ENCODE data around the gene ZIC4.

The ZIC4 gene

GRCh38 chr3:147418371-147418781 is 12.0 kb upstream of the ZIC4 start:
- no peak for DNase-seq (ENCODE audit: low read depth in 2 of 2)

- DNase-seq (ENCODE audit: low read depth in 2 of 2) = no peak
Observed at GRCh38 chr3:147417551-147418295, 11.4 kb upstream of the ZIC4 start.

- DNase-seq (ENCODE audit: low read depth in 2 of 2) = no peak
Observed at GRCh38 chr3:147416931-147417330, 10.6 kb upstream of the ZIC4 start.

- no peak for DNase-seq (ENCODE audit: low read depth in 2 of 2)
Observed at GRCh38 chr3:147415874-147416273, 9.5 kb upstream of the ZIC4 start.

- DNase-seq (ENCODE audit: low read depth in 2 of 2) = no peak
Observed at GRCh38 chr3:147415286-147415685, 8.9 kb upstream of the ZIC4 start.

- DNase-seq (ENCODE audit: low read depth in 2 of 2) = no peak
Observed at GRCh38 chr3:147414390-147415138, 8.2 kb upstream of the ZIC4 start.

GRCh38 chr3:147413686-147414389 is 7.5 kb upstream of the ZIC4 start:
- no peak for DNase-seq (ENCODE audit: low read depth in 2 of 2)

- DNase-seq (ENCODE audit: low read depth in 2 of 2) = no peak
Observed at GRCh38 chr3:147412917-147413685, 6.8 kb upstream of the ZIC4 start.

- DNase-seq (ENCODE audit: low read depth in 2 of 2) = no peak
Observed at GRCh38 chr3:147412261-147412916, 6.0 kb upstream of the ZIC4 start.

GRCh38 chr3:147411815-147412241 is 5.5 kb upstream of the ZIC4 start:
- DNase-seq (ENCODE audit: low read depth in 2 of 2) = no peak

GRCh38 chr3:147411238-147411814 is 5.0 kb upstream of the ZIC4 start:
- no peak for DNase-seq (ENCODE audit: low read depth in 2 of 2)

GRCh38 chr3:147410526-147411237 is 4.3 kb upstream of the ZIC4 start:
- DNase-seq (ENCODE audit: low read depth in 2 of 2) = no peak

GRCh38 chr3:147410116-147410525 is 3.8 kb upstream of the ZIC4 start:
- no peak for DNase-seq (ENCODE audit: low read depth in 2 of 2)

- no peak for DNase-seq (ENCODE audit: low read depth in 2 of 2)
Observed at GRCh38 chr3:147409143-147410115, 3.1 kb upstream of the ZIC4 start, which contains the start of gene ZIC1. Gene ZIC1 (plus strand): TSS chr3:147409365. CDS start chr3:147410113, 748 bp downstream.

- DNase-seq (ENCODE audit: low read depth in 2 of 2) = no peak
Observed at GRCh38 chr3:147408188-147409100, 2.1 kb upstream of the ZIC4 start.

GRCh38 chr3:147407498-147408187 is 1.3 kb upstream of the ZIC4 start:
- no peak for DNase-seq (ENCODE audit: low read depth in 2 of 2)

GRCh38 chr3:147407114-147407497 is 763 bp upstream of the ZIC4 start:
- DNase-seq (ENCODE audit: low read depth in 2 of 2) = no peak

Measured in stimulated activated CD8-positive, alpha-beta memory T cell treated with anti-CD3 and anti-CD28 coated beads, Interleukin-2, amount 100 ng/mL, for 1 hour (primary cell).